HepG2 (cell line): ENCODE data around the gene FAM171A2. TPM values are rescaled to one million over a fixed set of nuclear protein-coding genes. Genes with fewer than 3 reads are reported as not detected.

Experiments used
- ARID2 ChIP-seq: sonication (generic); formaldehyde crosslinking; IDR thresholded peaks from 2 replicates; pipeline ENCODE4 v1.8.1; 2022; ENCODE audit warnings: mild to moderate bottlenecking, missing genetic modification reagents, borderline replicate concordance
- BORCS8-MEF2B ChIP-seq: sonication (generic); formaldehyde crosslinking; IDR thresholded peaks from 2 replicates; pipeline ENCODE4 v1.8.0; 2022; ENCODE audit warnings: mild to moderate bottlenecking, missing genetic modification reagents
- CEBPB ChIP-seq: IDR thresholded peaks from 2 replicates; pipeline ENCODE4 v1.6.1; 2011; ENCODE audit warnings: low read depth, low read length, improper control_type of control experiment, borderline replicate concordance
- HNRNPH1 ChIP-seq: fragments of 200-400 bp; formaldehyde crosslinking; optimal IDR thresholded peaks from 2 replicates; pipeline ENCODE3; 2017; ENCODE audit warnings: mild to moderate bottlenecking, low read depth, low read length
- HOXA5 ChIP-seq: sonication (generic); formaldehyde crosslinking; IDR thresholded peaks from 2 replicates; pipeline ENCODE4 v1.4.0; 2020; ENCODE audit warnings: missing genetic modification reagents
- IRX3 ChIP-seq: sonication (generic); formaldehyde crosslinking; IDR thresholded peaks from 2 replicates; pipeline ENCODE4 v1.8.1; 2023; ENCODE audit warnings: mild to moderate bottlenecking, low read depth, missing genetic modification reagents, borderline replicate concordance
- KLF15 ChIP-seq: sonication (generic); formaldehyde crosslinking; IDR thresholded peaks from 2 replicates; pipeline ENCODE4 v1.8.1; 2023; ENCODE audit warnings: borderline replicate concordance, mild to moderate bottlenecking, inconsistent platforms, missing genetic modification reagents, mixed read lengths
- MIXL1 ChIP-seq: IDR thresholded peaks from 2 replicates; pipeline ENCODE4 v1.6.1; 2016
- MZF1 ChIP-seq: sonication (generic); formaldehyde crosslinking; IDR thresholded peaks from 2 replicates; pipeline ENCODE4 v1.8.1; 2023; ENCODE audit warnings: mild to moderate bottlenecking, missing genetic modification reagents, borderline replicate concordance
- PLSCR1 ChIP-seq: sonication (generic); formaldehyde crosslinking; IDR thresholded peaks from 2 replicates; pipeline ENCODE4 v1.5.0; 2020; ENCODE audit warnings: missing genetic modification reagents, mild to moderate bottlenecking, borderline replicate concordance
- RAD21 ChIP-seq: fragments of 450-650 bp; formaldehyde crosslinking; IDR thresholded peaks from 2 replicates; pipeline ENCODE4 v1.5.0; 2020; ENCODE audit warnings: mild to moderate bottlenecking
- REL ChIP-seq: sonication (generic); formaldehyde crosslinking; conservative IDR thresholded peaks from 2 replicates; pipeline ENCODE4 v1.8.0; 2022; ENCODE audit warnings: mild to moderate bottlenecking, missing genetic modification reagents, moderate library complexity
- RFX3 ChIP-seq: IDR thresholded peaks from 2 replicates; pipeline ENCODE4 v1.6.1; 2016; ENCODE audit warnings: missing biosample characterization, missing genetic modification reagents
- SRF ChIP-seq: IDR thresholded peaks from 2 replicates; pipeline ENCODE4 v1.6.1; 2011; ENCODE audit warnings: mild to moderate bottlenecking, low read depth, low read length, moderate library complexity
- ZBTB26 ChIP-seq: IDR thresholded peaks from 2 replicates; pipeline ENCODE4 v1.6.1; 2016; ENCODE audit warnings: missing compliant biosample characterization, missing genetic modification reagents, borderline replicate concordance
- ZBTB33 ChIP-seq: sonication (generic); formaldehyde crosslinking; IDR thresholded peaks from 2 replicates; pipeline ENCODE4 v1.4.0; 2020; ENCODE audit warnings: missing genetic modification reagents
- ZNF230 ChIP-seq: sonication (generic); formaldehyde crosslinking; IDR thresholded peaks from 2 replicates; pipeline ENCODE4 v1.4.0; 2020; ENCODE audit warnings: mild to moderate bottlenecking, missing genetic modification reagents
- ZNF263 ChIP-seq: sonication (generic); formaldehyde crosslinking; IDR thresholded peaks from 2 replicates; pipeline ENCODE4 v1.4.0; 2020; ENCODE audit warnings: missing genetic modification reagents
- ZNF567 ChIP-seq: sonication (generic); formaldehyde crosslinking; IDR thresholded peaks from 2 replicates; pipeline ENCODE4 v1.8.1; 2023; ENCODE audit warnings: mild to moderate bottlenecking, missing genetic modification reagents, borderline replicate concordance
- ZNF629 ChIP-seq: sonication (generic); formaldehyde crosslinking; conservative IDR thresholded peaks from 2 replicates; pipeline ENCODE4 v1.5.0; 2020; ENCODE audit warnings: missing genetic modification reagents
- ZNF770 ChIP-seq: sonication (generic); formaldehyde crosslinking; IDR thresholded peaks from 2 replicates; pipeline ENCODE4 v1.5.0; 2020; ENCODE audit warnings: mild to moderate bottlenecking, missing genetic modification reagents
- ZNF776 ChIP-seq: sonication (generic); formaldehyde crosslinking; IDR thresholded peaks from 2 replicates; pipeline ENCODE4 v1.4.0; 2020; ENCODE audit warnings: mild to moderate bottlenecking, missing genetic modification reagents
- polyA plus RNA-seq, 8 experiments: library from polyadenylated mRNA; depleted of rRNA in 3 of 8; stranded (reverse) in 7 of 8; unstranded in 1 of 8; fragments of >200 nt; fragmentation: Illumina TruSeq in 4 of 8; extraction: Trizol in 4 of 8; gene quantifications; 2 replicates each; pipeline versions ENCODE4 v1.2.1 to v1.2.3, GENCODE V29; 2011 to 2016; ENCODE audit warnings: low read depth in 4 of 8, missing spikeins in 1 of 8, mixed read lengths in 1 of 8; ENCODE audit not compliant: insufficient read depth in 1 of 8
- total RNA-seq, 5 experiments: library from RNA; depleted of rRNA; stranded (reverse); fragments of >200 nt; fragmentation: Illumina TruSeq; extraction: Trizol; gene quantifications; 2 replicates each; pipeline ENCODE4 v1.2.3, GENCODE V29; 2016; ENCODE audit warnings: low read depth in 1 of 5

Gene FAM171A2
- total and polyA plus RNA-seq, 2 of the 13 experiments (the other 11 are each of a cell fraction or from before 2014, with no cell fraction given): 1.8 to 3.6 TPM

- TF ChIP-seq IRX3 (CRISPR knock-in tag) (no peak), PLSCR1 (CRISPR knock-in tag) (no peak), MZF1 (no peak), ZBTB26 (CRISPR knock-in tag) (no peak), KLF15 (CRISPR knock-in tag) (no peak), RFX3 (CRISPR knock-in tag) (no peak), HNRNPH1 (no peak), MIXL1 (CRISPR knock-in tag) (no peak), REL (no peak), ZNF567 (CRISPR knock-in tag) (no peak), HOXA5 (CRISPR knock-in tag) (no peak), RAD21 (peak; percentile 89), ZBTB33 (CRISPR knock-in tag) (peak; percentile 81), ZNF770 (CRISPR knock-in tag) (0 out of 2 replicates have a peak, but pooled peaks have one; percentile 31), ZNF629 (0 out of 2 replicates have a peak, but pooled peaks have one; percentile 7), ZNF776 (peak; percentile 77; the same call in 1 of the 2 replicates), ZNF230 (no peak), SRF (no peak), ZNF263 (CRISPR knock-in tag) (peak; percentile 87), BORCS8-MEF2B (CRISPR knock-in tag) (no peak), CEBPB (no peak), ARID2 (no peak)
These were observed 8.8 kb downstream of the FAM171A2 start (continued) for GRCh38 chr17:44354582-44355561.
